Esophagus squamous epithelium (tissue), 4 donors: ENCODE measurements around the gene METAP1.

Experiments
- POLR2A ChIP-seq, 4 donors: fragments of 450-650 bp; IDR thresholded peaks; one replicate each; pipeline ENCODE4 v1.6.1; 2017; ENCODE audit warnings: antibody characterized with exemption in 4 of 4, mild to moderate bottlenecking in 4 of 4, moderate library complexity in 3 of 4
- TF ChIP-seq, protein P1 (sequence below), 6 experiments: fragments of 450-650 bp in 4 of 6; fragments of 200-600 bp in 2 of 6; sonication (generic) in 2 of 6; IDR thresholded peaks; one replicate each; pipeline ENCODE4 v1.5.1; 2016 to 2019; ENCODE audit warnings: antibody characterized with exemption in 6 of 6, mild to moderate bottlenecking in 4 of 6, moderate library complexity in 4 of 6

DNA sequence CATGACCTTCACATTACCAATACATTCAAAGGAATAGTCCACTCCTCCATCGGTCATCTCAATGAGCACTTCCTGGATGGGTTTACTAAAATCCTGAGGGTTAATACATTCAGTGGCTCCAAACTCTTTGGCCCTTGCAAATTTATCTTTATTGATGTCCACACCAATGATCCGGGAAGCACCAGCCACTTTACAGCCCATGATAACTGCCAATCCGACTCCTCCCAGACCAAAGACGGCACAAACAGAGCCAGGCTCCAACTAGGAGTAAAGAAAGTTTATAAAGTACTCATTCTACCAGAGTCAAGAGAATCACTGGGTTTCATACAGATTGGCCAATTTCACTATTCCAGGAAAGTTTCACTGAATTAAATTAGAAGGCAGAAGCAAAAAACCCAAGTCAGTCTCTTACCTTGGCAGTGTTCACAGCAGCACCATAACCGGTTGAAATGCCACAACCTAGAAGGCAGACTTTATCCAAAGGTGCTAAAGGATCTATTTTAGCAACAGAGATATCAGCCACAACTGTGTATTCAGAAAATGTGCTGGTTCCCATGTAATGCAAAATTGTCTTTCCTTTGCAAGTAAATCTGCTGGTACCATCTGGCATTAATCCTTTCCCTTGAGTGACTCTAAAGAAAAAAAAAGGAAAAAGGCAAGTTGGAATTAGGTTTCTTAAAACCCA lies 80.9 kb downstream of the METAP1 start:
- TF ChIP-seq, protein P1, sequence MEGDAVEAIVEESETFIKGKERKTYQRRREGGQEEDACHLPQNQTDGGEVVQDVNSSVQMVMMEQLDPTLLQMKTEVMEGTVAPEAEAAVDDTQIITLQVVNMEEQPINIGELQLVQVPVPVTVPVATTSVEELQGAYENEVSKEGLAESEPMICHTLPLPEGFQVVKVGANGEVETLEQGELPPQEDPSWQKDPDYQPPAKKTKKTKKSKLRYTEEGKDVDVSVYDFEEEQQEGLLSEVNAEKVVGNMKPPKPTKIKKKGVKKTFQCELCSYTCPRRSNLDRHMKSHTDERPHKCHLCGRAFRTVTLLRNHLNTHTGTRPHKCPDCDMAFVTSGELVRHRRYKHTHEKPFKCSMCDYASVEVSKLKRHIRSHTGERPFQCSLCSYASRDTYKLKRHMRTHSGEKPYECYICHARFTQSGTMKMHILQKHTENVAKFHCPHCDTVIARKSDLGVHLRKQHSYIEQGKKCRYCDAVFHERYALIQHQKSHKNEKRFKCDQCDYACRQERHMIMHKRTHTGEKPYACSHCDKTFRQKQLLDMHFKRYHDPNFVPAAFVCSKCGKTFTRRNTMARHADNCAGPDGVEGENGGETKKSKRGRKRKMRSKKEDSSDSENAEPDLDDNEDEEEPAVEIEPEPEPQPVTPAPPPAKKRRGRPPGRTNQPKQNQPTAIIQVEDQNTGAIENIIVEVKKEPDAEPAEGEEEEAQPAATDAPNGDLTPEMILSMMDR (IDR thresholded peaks at IDR 0.05), result no peak
- TF ChIP-seq POLR2A (IDR thresholded peaks at IDR 0.05), result no peak
